OCI-LY3 (cell line): ENCODE measurements around the gene SOHLH2.

ENCODE experiments used
- EZH2phosphoT487 ChIP-seq: fragments of 200-600 bp; shearing (Covaris generic); IDR thresholded peaks from 2 replicates; pipeline ENCODE4 v1.6.1; 2018; ENCODE audit warnings: antibody characterized with exemption, mixed run types, low read depth
- TF ChIP-seq, protein P1 (sequence below): fragments of 200-600, 300-600 bp; sonication (generic); IDR thresholded peaks from 2 replicates; pipeline ENCODE4 v1.5.1; 2014; ENCODE audit warnings: antibody characterized with exemption, low read length, low read depth

DNA sequence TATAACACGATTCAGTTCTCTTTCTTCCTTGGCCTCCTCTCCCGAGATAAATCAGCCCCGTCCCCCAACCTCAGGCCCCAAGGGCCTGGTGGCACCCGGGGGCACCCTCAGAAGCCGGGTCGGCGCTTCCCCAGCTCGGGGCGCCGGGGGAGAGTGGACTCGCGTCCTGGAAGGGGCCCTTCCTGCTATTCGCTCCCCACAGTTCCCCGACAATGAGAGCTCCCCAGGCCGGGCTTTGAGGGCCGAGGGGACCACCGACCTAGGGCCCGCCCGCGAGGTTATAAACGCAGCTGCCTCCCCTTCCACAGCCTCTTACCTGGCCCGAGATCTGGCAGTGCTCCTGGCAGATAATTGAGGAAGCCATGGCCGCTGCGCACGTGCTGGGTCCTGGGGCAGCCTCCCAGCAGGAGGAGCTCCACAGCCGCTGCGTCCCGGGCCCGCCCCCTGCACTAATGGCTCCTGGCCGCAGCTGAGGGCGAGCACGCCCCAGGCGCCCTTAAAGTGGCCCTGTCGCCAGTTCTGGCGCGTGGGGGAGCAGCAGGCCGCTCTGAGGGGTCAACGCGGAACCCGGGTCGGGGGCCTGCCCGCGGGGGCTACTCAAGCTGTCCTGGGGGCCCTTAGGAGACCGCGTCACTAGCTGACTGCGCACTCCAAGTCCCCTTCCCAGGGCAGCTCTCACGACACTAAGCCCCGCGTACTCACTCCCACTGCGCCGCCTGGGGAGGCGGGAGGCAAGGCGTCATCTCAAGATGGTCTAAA, at the start of gene SOHLH2:
- TF ChIP-seq, protein P1, sequence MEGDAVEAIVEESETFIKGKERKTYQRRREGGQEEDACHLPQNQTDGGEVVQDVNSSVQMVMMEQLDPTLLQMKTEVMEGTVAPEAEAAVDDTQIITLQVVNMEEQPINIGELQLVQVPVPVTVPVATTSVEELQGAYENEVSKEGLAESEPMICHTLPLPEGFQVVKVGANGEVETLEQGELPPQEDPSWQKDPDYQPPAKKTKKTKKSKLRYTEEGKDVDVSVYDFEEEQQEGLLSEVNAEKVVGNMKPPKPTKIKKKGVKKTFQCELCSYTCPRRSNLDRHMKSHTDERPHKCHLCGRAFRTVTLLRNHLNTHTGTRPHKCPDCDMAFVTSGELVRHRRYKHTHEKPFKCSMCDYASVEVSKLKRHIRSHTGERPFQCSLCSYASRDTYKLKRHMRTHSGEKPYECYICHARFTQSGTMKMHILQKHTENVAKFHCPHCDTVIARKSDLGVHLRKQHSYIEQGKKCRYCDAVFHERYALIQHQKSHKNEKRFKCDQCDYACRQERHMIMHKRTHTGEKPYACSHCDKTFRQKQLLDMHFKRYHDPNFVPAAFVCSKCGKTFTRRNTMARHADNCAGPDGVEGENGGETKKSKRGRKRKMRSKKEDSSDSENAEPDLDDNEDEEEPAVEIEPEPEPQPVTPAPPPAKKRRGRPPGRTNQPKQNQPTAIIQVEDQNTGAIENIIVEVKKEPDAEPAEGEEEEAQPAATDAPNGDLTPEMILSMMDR, result no peak
- no peak for TF ChIP-seq EZH2phosphoT487
